ENCODE results near the gene TFCP2L1.
"Not testable (repeated sequence)": the region's sequence is repeated elsewhere in the genome, so short reads cannot be mapped to it uniquely, and the experiment has no call there.

Gene TFCP2L1

DNA sequence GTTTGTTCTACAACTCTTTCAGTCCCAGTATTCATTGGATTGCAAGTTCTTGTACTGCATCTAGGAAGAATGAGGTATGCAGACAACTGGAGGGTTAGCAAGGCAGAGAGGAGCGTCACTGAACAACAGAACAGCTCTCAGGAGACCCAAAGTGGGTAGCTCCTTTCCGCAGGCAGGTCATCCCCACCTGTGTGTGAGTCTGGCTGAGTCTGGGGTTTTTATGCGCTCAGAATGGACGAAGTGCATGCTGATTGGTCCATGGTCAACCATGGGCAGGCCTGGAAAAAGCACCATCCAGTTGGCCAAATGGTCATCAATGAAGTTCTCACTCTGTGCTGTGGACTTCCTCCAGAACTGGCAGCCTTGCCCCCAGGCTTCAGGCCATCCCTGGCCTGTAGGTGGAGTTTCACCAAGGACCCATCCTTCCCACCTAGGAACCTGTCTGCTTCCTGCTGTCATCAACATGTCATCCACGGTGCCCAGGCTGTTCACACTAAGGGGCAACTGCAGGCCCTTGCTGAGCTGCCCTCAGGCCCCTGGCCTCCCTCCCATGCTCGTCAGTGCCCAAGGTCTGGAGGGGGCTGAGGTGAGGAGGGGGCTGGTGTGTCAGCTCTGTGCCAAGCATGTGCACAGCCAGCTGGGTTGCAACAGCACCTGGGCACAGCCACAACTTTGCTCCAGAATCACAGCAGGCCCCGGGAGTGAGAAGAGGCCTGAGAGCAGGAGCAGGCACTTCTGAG is 11.1 kb upstream of the TFCP2L1 start:
- no peak for DNase-seq (ENCODE audit: low spot score)

DNA sequence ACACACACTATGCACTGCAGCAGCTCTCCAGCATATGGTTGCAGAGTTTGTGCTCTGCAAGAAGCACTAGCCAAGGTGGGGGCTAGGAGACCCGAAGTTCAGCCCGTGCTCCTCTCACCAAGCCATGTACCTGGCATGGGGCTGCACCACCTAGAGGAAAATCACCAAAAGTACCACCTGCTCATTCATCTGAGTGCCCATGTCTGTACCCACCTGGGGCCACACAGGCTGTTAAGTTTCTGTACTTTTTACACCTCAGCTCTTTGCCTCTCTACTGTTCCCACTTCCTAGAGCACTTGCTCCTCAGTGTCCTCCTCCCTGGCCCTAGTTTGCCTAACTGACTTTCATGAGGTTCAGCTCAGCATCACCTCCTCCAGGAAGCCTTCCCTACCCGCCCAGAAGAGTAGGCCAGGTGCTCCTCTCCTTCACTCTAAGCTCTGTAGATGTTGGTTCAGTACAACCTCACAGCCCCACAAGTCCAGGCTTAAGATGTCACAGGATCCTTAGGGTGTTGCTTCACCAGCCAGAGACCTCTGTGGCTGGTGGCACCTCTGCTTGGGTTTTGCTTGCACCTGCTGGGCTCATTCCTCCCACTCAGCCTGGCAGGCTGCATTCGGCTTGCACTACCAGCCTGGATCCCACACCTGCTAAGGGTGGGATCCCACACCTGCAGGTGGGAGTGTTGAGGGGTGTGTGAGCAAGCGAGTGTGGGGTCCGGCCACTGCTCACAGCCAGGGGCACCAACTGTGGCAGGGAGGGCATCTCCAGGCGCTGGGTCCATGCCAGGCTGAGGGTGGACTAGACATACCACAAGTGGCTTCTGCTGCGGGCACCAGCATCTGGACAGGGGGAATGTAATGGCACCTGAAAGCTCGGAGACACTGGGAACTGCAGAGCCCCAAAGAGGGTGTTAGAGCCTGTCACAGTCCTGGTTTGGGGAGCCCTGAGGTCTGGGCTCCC is 10.2 kb upstream of the TFCP2L1 start:
- no peak for DNase-seq (ENCODE audit: low spot score)

- no peak for DNase-seq (ENCODE audit: low spot score)
These were observed 8.7 kb upstream of the TFCP2L1 start for GRCh38 chr2:121293450-121294325.

DNA sequence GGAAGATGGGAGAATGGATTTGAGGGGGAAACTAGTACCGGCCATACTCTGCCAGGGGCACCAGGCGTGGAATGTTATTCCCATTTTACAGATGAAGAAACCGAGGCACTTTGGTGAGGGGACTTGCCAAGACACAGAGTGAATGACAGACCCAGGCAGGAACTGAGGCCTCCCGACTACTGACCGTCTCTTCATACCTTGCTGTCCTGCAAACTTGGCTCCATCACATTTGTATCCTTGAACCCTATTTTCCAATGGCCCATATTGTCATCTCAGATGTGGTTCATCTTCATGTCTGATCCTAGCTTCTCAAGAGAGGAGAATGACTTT is 6.2 kb upstream of the TFCP2L1 start:
- no peak for DNase-seq (ENCODE audit: low spot score)

- DNase-seq (ENCODE audit: low spot score) = no peak
These were observed 4.3 kb upstream of the TFCP2L1 start for GRCh38 chr2:121289271-121289670.

DNA sequence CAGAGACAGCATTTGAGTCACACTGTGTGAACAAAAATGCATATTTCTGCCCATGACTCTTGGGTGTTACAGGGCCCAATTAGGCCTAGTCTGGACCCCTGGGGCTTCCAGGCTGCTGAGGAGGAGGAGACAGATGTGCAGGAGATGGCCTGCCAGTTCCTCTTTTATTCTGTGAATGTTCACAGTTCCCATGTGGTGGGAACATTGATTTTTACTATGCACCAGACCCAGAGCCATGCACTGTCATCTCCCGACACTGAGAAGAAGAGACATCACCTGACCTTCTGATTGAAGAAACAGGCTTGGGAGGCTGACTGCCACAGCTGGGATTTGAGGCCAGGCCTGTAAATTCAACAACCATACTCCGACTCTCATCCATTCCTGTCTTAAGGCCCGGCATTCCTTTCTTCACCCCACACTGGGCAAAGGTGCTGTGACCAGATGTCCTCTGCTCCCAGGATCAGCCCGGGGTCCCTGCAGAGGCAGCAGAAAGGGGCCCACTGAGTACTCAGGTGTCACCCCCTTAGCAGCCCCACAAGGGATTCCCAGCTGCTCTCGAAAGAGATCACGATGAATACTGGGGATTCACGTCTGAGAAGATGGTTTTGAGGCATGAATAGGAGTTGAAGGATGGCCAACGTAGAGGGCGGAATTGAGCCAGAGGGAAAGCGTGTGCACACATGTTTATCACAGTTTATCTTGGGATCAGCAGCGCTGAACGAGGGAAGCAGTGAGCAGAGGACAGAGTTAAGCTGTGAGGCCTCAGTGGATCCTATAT is 3.6 kb upstream of the TFCP2L1 start:
- DNase-seq (ENCODE audit: low spot score) = no peak

- no peak for DNase-seq (ENCODE audit: low spot score)
These were observed 3.0 kb upstream of the TFCP2L1 start for GRCh38 chr2:121287956-121288355.

DNA sequence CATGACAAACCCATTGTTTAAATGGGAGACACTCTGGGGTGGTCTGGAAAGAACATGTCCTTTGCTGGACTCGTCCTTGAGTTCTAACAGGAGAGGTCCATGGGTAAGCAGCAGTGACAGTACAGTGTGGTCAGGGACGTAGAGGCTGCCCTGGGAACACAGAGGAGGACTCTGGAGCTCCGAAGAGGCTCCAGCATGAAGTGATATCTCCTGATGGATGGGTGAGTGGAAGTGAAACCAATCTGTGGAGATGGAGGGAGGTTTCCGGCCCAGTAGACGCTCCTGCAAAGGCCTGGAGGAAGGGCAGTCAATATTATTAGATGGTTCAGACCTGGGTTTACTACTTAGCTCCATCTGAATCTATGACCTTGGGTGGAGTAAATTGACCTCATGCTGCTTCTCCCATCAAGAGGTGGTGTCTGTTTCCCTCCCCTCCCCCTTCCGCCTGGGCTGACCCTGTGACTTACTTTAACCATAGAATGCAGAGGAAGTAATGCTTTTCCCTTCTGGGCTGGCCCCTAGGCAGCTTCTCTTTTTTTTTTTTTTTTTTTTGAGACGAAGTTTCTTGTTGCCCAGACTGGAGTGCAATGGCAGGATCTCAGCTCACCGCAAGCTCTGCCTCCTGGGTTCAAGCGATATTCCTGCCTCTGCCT is 2.3 kb upstream of the TFCP2L1 start:
- no peak for DNase-seq (ENCODE audit: low spot score)

GRCh38 chr2:121286506-121286905 is 1.5 kb upstream of the TFCP2L1 start:
- no peak for DNase-seq (ENCODE audit: low spot score)

DNA sequence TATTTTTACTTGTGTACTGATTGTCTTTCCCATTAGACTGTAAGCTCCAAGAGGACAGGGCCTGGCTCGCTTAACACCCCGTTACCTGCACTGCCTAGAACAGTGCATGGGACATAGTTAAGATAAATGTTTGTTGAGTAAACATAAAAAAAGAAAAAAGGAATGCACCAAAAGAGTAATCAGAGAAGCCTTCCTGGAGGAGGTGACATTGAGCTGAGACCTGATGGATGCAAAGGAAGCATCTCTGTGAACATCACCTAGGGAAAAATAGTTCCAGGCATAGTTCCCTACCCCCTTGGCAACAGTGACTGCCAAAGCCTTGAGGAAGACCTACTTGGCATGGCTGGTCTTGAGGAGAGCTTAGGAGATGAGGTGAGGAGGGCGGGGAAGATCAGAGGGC is 924 bp upstream of the TFCP2L1 start:
- no peak for DNase-seq (ENCODE audit: low spot score)

DNA sequence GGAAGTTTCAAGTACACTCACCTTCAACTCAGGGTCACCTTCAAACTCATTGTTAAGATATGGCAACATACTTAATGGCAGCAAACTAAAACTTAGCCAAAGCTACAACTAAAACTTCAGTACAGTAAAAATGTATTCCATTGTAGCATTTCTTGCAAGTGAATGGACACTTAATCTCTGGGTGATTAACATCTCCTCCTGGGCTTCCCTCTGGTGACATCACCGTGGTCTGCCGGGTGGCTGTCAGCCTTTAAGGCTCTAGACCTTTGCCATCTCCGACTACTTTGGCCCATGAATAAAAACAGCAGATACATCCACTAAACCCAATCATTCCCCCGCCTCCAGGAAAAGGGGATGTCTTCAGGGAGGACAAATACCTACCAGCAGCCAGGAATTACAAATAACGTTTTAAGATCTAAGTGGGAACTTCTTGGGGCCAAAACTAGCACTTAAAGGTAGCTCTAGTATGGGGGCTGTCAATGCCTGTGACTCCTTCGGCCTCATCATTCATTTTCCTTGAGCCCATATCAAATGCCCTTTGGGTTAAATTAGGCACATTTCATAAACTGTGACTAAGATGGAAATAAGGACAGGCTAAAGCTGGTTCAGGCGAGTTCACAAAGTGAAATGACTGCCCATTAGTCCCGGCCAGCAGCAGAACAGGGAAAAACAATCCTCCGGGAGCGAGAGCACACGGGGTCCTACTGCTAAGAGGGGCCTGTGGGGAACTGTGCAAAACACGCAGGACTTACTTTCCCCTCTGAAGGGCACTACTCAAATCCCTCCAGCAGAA is 1.1 kb downstream of the TFCP2L1 start:
- DNase-seq (ENCODE audit: low spot score) = no peak

GRCh38 chr2:121282800-121283385 is 2.1 kb downstream of the TFCP2L1 start:
- no peak for DNase-seq (ENCODE audit: low spot score)

- DNase-seq (ENCODE audit: low spot score) = no peak
These were observed 3.3 kb downstream of the TFCP2L1 start for GRCh38 chr2:121281694-121282093.

GRCh38 chr2:121281107-121281506 is 3.9 kb downstream of the TFCP2L1 start:
- DNase-seq (ENCODE audit: low spot score) = no peak

- DNase-seq (ENCODE audit: low spot score) = no peak
These were observed 5.4 kb downstream of the TFCP2L1 start for GRCh38 chr2:121279476-121280220.

DNA sequence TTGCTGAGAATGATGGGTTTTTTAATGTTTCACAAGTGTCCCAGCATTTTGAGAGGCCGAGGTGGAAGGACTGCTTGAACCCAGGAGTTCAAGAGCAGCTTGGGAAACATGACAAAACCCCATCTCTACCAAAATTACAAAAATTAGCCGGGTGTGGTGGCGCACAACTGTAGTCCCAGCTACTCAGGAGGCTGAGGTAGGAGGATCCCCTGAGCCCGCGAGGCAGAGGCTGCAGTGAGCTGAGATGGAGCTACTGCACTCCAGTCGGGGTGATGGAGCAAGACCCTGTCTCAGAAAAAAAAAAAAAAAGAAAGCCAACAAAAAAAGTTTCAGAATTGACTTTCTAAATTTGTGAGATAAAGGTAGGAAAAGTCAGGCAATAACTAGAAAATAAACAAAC is 8.7 kb downstream of the TFCP2L1 start:
- DNase-seq (ENCODE audit: low spot score) = no peak

DNA sequence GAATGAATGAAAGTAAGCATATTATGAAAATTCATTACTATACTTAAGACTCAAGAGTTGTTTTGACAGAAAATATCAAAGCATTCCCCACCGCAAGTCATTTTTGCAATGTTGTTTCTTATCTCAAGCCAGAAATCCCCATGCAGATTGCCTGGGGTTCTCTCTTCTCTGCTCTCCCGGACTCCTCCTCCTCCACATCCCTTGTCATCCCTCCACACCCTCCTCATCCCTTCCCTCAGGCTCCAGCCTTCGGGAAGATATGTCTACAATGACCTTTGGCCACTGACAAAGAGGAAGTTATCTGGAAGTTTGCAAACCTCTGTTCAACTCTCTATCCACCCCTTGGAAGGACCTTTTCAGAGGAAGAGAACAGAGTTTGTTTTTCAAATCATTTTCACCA is 11.9 kb downstream of the TFCP2L1 start:
- no peak for DNase-seq (ENCODE audit: low spot score)

DNA sequence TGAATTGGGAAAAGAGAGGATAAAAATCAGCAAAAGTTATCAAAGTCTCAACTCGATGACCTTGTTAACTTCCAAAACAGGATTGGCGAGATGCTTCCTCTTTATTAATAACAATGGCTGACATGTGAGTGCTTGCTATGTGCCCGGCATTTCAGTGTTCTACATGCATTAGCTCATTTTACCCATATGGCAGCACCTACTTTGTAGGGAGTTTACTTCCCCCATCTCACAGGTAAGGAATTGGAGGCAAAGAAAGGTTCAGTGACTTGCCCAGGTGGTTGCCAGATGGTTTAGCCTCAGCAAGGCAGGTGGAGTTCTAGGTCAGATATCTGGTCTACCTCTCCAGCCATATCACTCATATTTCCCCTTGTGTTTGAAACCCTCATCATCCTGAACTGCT is 12.4 kb downstream of the TFCP2L1 start:
- DNase-seq (ENCODE audit: low spot score) = no peak

DNA sequence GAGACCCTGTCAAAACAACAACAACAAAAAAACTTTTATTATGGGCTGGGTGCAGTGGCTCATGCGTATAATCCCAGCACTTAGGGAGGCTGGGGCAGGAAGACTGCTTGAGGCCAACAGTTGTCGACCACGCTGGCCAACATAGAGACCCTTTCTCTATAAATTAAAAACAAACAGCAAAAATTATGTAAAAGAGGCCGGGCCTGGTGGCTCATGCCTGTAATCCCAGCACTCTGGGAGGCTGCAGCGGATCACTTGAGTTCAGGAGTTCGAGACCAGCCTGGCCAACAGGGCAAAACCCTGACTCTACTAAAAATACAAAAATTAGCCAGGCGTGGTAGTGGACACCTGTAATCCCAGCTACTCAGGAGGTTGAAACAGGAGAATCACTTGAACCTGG is 15.6 kb downstream of the TFCP2L1 start:
- not testable (repeated sequence) for DNase-seq (ENCODE audit: low spot score)
